Trophoblast cell (in vitro differentiated cells and primary cell): ENCODE measurements around the gene FAM227A.
A peak's percentile ranks its signal among the peaks of the same experiment; 100 is the strongest.

Experiments
- DNase-seq, 2 donors: peaks; one replicate each; pipeline ENCODE4 v3.0.0-alpha.2; 2016
- H2AFZ ChIP-seq: 2 replicates; pipeline ENCODE4 v1.6.1; 2013; ENCODE audit warnings: low read length, moderate library complexity, mild to moderate bottlenecking; ENCODE audit not compliant: insufficient read depth, poor library complexity
- H2AK5ac ChIP-seq: 2 replicates; pipeline ENCODE4 v1.6.1; 2013; ENCODE audit warnings: mild to moderate bottlenecking, low read length
- H2BK120ac ChIP-seq: 2 replicates; pipeline ENCODE4 v1.6.1; 2013; ENCODE audit warnings: low read length, mild to moderate bottlenecking, moderate library complexity; ENCODE audit not compliant: insufficient read depth, poor library complexity
- H2BK12ac ChIP-seq: 2 replicates; pipeline ENCODE4 v1.6.1; 2013; ENCODE audit warnings: mild to moderate bottlenecking, low read length, moderate library complexity
- H2BK5ac ChIP-seq: 2 replicates; pipeline ENCODE4 v1.6.1; 2013; ENCODE audit warnings: low read length, low read depth, moderate library complexity, mild to moderate bottlenecking; ENCODE audit not compliant: poor library complexity
- H3K14ac ChIP-seq: 2 replicates; pipeline ENCODE4 v1.6.1; 2013; ENCODE audit warnings: mild to moderate bottlenecking, low read length
- H3K18ac ChIP-seq: 2 replicates; pipeline ENCODE4 v1.6.1; 2013; ENCODE audit warnings: mild to moderate bottlenecking, low read length
- H3K23ac ChIP-seq: 2 replicates; pipeline ENCODE4 v1.6.1; 2013; ENCODE audit warnings: low read length
- H3K27ac ChIP-seq: 2 replicates; pipeline ENCODE4 v1.5.1; 2013; ENCODE audit warnings: low read depth, mild to moderate bottlenecking, inconsistent platforms, low read length, moderate library complexity
- H3K27me3 ChIP-seq: 2 replicates; pipeline ENCODE4 v1.6.1; 2013; ENCODE audit warnings: inconsistent platforms, mild to moderate bottlenecking, low read length, moderate library complexity; ENCODE audit not compliant: insufficient read depth
- H3K36me3 ChIP-seq, 2 experiments: 1 replicate in 1 of 2; 2 replicates in 1 of 2; pipeline ENCODE4 v1.6.1; 2013; ENCODE audit warnings: low read length in 2 of 2, mild to moderate bottlenecking in 2 of 2, moderate library complexity in 1 of 2; ENCODE audit not compliant: insufficient read depth in 2 of 2, control insufficient read depth in 1 of 2
- H3K4ac ChIP-seq: 2 replicates; pipeline ENCODE4 v1.6.1; 2013; ENCODE audit warnings: low read depth, mild to moderate bottlenecking, low read length, moderate library complexity
- H3K4me1 ChIP-seq, 2 experiments: 1 replicate in 1 of 2; 2 replicates in 1 of 2; pipeline ENCODE4 v1.6.1; 2013; ENCODE audit warnings: low read length in 2 of 2, mild to moderate bottlenecking in 2 of 2, moderate library complexity in 1 of 2; ENCODE audit not compliant: insufficient read depth in 2 of 2, control insufficient read depth in 1 of 2
- H3K4me2 ChIP-seq: 2 replicates; pipeline ENCODE4 v1.6.1; 2013; ENCODE audit warnings: inconsistent platforms, mild to moderate bottlenecking, low read length, moderate library complexity
- H3K4me3 ChIP-seq: 2 replicates; pipeline ENCODE4 v1.5.1; 2013; ENCODE audit warnings: mild to moderate bottlenecking, low read depth, low read length, inconsistent platforms
- H3K79me1 ChIP-seq: one replicate; pipeline ENCODE4 v1.6.1; 2013; ENCODE audit warnings: low read length
- H3K79me2 ChIP-seq: 2 replicates; pipeline ENCODE4 v1.6.1; 2013; ENCODE audit warnings: low read length, mild to moderate bottlenecking; ENCODE audit not compliant: control insufficient read depth, insufficient read depth, poor library complexity
- H3K9ac ChIP-seq: 2 replicates; pipeline ENCODE4 v1.6.1; 2013; ENCODE audit warnings: mild to moderate bottlenecking, low read length
- H3K9me3 ChIP-seq: 2 replicates; pipeline ENCODE4 v1.6.1; 2013; ENCODE audit warnings: low read depth, mild to moderate bottlenecking, control low read depth, inconsistent platforms, low read length; ENCODE audit not compliant: insufficient read depth
- H4K12ac ChIP-seq: 2 replicates; pipeline ENCODE4 v1.6.1; 2013; ENCODE audit warnings: low read depth, mild to moderate bottlenecking, low read length, moderate library complexity
- H4K8ac ChIP-seq: 2 replicates; pipeline ENCODE4 v1.6.1; 2013; ENCODE audit warnings: low read depth, mild to moderate bottlenecking, low read length, moderate library complexity
- H4K91ac ChIP-seq: one replicate; pipeline ENCODE4 v1.6.1; 2013; ENCODE audit warnings: low read depth, mild to moderate bottlenecking, low read length, moderate library complexity
- WGBS: extraction: QIAGEN DNeasy Blood & Tissue Kit; methylation state at CpG from one replicate; pipeline ENCODE4 v1.1.7; 2013; ENCODE audit warnings: missing lambda C conversion rate; ENCODE audit not compliant: insufficient read length, insufficient coverage; ENCODE audit errors: extremely low coverage; 5-methylcytosine and 5-hydroxymethylcytosine counted together

Gene FAM227A

GRCh38 chr22:38578505-38578904, 77.7 kb downstream of the FAM227A start:
- no CpG with 5 or more reads among the region's 5 CpGs for WGBS
- H3K23ac ChIP-seq, result no peak overlapping the region
- H4K12ac ChIP-seq, result no peak overlapping the region
- no peak overlapping the region for H3K4me3 ChIP-seq
- no peaks in the 10 kb centered on the region for H3K9me3 ChIP-seq
- H3K27me3 ChIP-seq, result no peaks in the 10 kb centered on the region
- no peak overlapping the region for H4K91ac ChIP-seq
- DNase-seq, result no peak
- no peak overlapping the region for H3K4ac ChIP-seq
- no peak overlapping the region for H3K27ac ChIP-seq
- H3K4me1 ChIP-seq, result no peaks in the 10 kb centered on the region
- no peak overlapping the region for H3K14ac ChIP-seq
- no peak overlapping the region for H3K9ac ChIP-seq
- H3K79me1 ChIP-seq, result no peaks in the 10 kb centered on the region
- H2AFZ ChIP-seq, result no peak overlapping the region
- no peak overlapping the region for H3K18ac ChIP-seq
- no peak overlapping the region for H2BK120ac ChIP-seq
- no peak overlapping the region for H4K8ac ChIP-seq
- H3K79me2 ChIP-seq, result no peaks in the 10 kb centered on the region
- no peaks in the 10 kb centered on the region for H3K36me3 ChIP-seq
- no peak overlapping the region for H2AK5ac ChIP-seq
- H3K4me2 ChIP-seq, result no peak overlapping the region
- no peak overlapping the region for H2BK5ac ChIP-seq
- no peak overlapping the region for H2BK12ac ChIP-seq

DNA sequence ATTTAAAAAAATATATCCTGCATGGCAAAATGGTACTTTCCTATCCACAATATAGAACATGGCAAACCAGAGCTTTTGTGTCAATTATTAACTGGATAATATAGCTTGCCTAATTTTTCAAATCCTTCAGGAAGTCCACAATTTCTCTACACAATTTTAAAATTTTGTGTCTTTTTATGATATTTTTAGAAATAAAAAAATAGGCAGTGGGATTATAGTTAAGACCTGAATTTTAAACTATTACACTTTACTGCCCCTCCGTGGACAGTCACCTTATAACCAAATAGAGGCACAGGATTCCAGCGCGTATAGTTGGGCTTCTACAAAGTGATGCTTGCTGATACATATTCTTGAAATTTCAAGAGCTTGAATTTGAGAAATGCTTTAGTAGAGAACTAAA, 84.1 kb downstream of the FAM227A start:
- Histone ChIP-seq H3K4ac (no peak overlapping the region), H4K12ac (no peak overlapping the region), H3K27me3 (no peaks in the 10 kb centered on the region), H3K36me3 (no peaks in the 10 kb centered on the region), H3K23ac (no peak overlapping the region), H3K79me2 (peaks cover 3% of the 10 kb centered on the region), H3K79me1 (peaks cover 9% of the 10 kb centered on the region), H4K91ac (no peak overlapping the region), H3K4me1 (peaks cover 2 to 4% of the 10 kb centered on the region in 2 experiments), H3K4me3 (no peak overlapping the region), H4K8ac (no peak overlapping the region), H3K9me3 (no peaks in the 10 kb centered on the region), H3K18ac (no peak overlapping the region), H3K14ac (no peak overlapping the region), H2BK120ac (no peak overlapping the region), H3K27ac (no peak overlapping the region), H2BK12ac (no peak overlapping the region), H2AFZ (no peak overlapping the region), H2AK5ac (no peak overlapping the region), H3K4me2 (no peak overlapping the region), H2BK5ac (no peak overlapping the region), H3K9ac (no peak overlapping the region)
- peak; percentile 32 to 78 for DNase-seq
- no CpG with 5 or more reads among the region's 3 CpGs for WGBS

DNA sequence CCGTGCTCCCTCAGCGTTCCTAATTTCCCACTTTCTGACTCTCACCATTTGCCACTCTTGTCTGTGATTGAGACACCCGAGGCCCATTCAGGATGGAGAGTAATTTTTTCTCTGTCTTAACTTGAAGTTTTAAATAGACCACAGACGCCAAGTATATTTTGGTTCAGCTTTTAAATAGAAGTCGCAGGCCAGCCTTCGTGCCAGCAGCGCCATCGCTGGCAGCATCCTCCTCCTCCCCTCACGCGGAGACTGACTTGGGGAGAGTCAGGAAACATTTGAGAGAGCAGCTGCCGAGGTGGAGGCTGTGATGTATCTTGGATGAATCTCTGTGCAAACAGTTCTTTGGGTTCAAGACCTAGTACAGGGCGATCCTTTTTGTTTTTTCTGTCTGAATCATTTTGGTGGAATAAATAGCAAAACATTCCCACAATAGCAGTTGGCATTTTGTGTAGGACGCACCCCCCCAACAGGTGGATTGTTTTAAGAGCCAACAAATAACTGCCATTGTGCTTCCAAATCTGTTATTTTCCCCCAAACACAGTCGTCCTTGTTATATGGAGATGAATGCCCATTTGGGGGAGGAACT, 85.3 kb downstream of the FAM227A start:
- Histone ChIP-seq H3K4me2 (peak overlapping the region; percentile 89), H3K18ac (peak overlapping the region; percentile 29)
- peak in 1 of 2 donors; percentile 50 for DNase-seq

GRCh38 chr22:38569972-38570778, 86.0 kb downstream of the FAM227A start, which contains the start of gene DMC1:
Gene DMC1 (minus strand): TSS chr22:38570183. CDS start chr22:38568256, 1,927 bp downstream.
- H2AK5ac ChIP-seq, result no peak within 1 kb of the TSS
- peak; percentile 79 to 81 for DNase-seq
- H4K12ac ChIP-seq, result peak within 1 kb of the TSS; percentile 47
- H3K79me2 ChIP-seq, result peaks cover 3% of the 10 kb centered on the region
- H3K23ac ChIP-seq, result no peak within 1 kb of the TSS
- H3K18ac ChIP-seq, result peak within 1 kb of the TSS; percentile 33
- H3K4me2 ChIP-seq, result peak within 1 kb of the TSS; percentile 89
- H3K36me3 ChIP-seq, result no peaks in the 10 kb centered on the region
- no peak within 1 kb of the TSS for H3K27ac ChIP-seq
- H3K4ac ChIP-seq, result peak within 1 kb of the TSS; percentile 15
- H3K9ac ChIP-seq, result peak within 1 kb of the TSS; percentile 67
- no peaks in the 10 kb centered on the region for H3K27me3 ChIP-seq
- no peaks in the 10 kb centered on the region for H3K9me3 ChIP-seq
- H4K91ac ChIP-seq, result peak within 1 kb of the TSS; percentile 26
- peak within 1 kb of the TSS; percentile 8 for H2BK12ac ChIP-seq
- H4K8ac ChIP-seq, result peak within 1 kb of the TSS; percentile 79
- H3K4me3 ChIP-seq, result peak within 1 kb of the TSS; percentile 72
- H3K79me1 ChIP-seq, result peaks cover 9% of the 10 kb centered on the region
- peak within 1 kb of the TSS; percentile 78 for H3K14ac ChIP-seq
- peaks cover 2 to 4% of the 10 kb centered on the region in 2 experiments for H3K4me1 ChIP-seq
- H2BK5ac ChIP-seq, result no peak within 1 kb of the TSS
- H2BK120ac ChIP-seq, result no peak within 1 kb of the TSS
- H2AFZ ChIP-seq, result peak within 1 kb of the TSS; percentile 73
- no CpG with 5 or more reads among the region's 64 CpGs for WGBS

More for the DNA sequence above, 85.3 kb downstream of the FAM227A start:
- H3K9ac ChIP-seq, result no peak overlapping the region
- no peak overlapping the region for H2BK5ac ChIP-seq
- WGBS, result no CpG with 5 or more reads among the region's 14 CpGs
- H4K8ac ChIP-seq, result peak overlapping the region; percentile 79
- no peaks in the 10 kb centered on the region for H3K36me3 ChIP-seq
- H3K4ac ChIP-seq, result peak overlapping the region; percentile 15
- peak overlapping the region; percentile 72 for H3K4me3 ChIP-seq
- no peak overlapping the region for H4K12ac ChIP-seq
- H3K79me1 ChIP-seq, result peaks cover 9% of the 10 kb centered on the region
- peaks cover 3% of the 10 kb centered on the region for H3K79me2 ChIP-seq
- no peak overlapping the region for H4K91ac ChIP-seq
- no peak overlapping the region for H3K14ac ChIP-seq
- no peaks in the 10 kb centered on the region for H3K9me3 ChIP-seq
- H3K27me3 ChIP-seq, result no peaks in the 10 kb centered on the region
- peaks cover 2 to 4% of the 10 kb centered on the region in 2 experiments for H3K4me1 ChIP-seq
- no peak overlapping the region for H2BK120ac ChIP-seq
- no peak overlapping the region for H3K27ac ChIP-seq
- H2AK5ac ChIP-seq, result no peak overlapping the region
- peak overlapping the region; percentile 61 for H2AFZ ChIP-seq
- H3K23ac ChIP-seq, result no peak overlapping the region
- no peak overlapping the region for H2BK12ac ChIP-seq
